Common myeloid progenitor, CD34-positive (primary cell): ENCODE measurements around the gene AEBP2.
"Not testable (repeated sequence)": the region's sequence is repeated elsewhere in the genome, so short reads cannot be mapped to it uniquely, and the experiment has no call there.

ENCODE experiments used
- CTCF ChIA-PET: fragments of 350-600 bp; sonication (Branson Sonifier 250); formaldehyde crosslinking; loops from one replicate; lab custom pipeline; 2021; ENCODE audit warnings: antibody characterized with exemption; lab: Charles Lee
- POLR2A ChIA-PET: fragments of 350-600 bp; sonication (Branson Sonifier 250); formaldehyde crosslinking; loops from one replicate; lab custom pipeline; 2021; ENCODE audit warnings: antibody characterized with exemption; lab: Charles Lee
- DNase-seq, 3 donors: peaks; one replicate each; pipeline versions ENCODE4 v3.0.0 to v3.0.0-alpha.2; 2013
- H3K27ac ChIP-seq, 2 experiments: 1 replicate in 1 of 2; 2 replicates in 1 of 2; pipeline ENCODE4 v1.7.0; 2013; ENCODE audit warnings: inconsistent platforms in 2 of 2, low read length in 2 of 2, mild to moderate bottlenecking in 2 of 2, low read depth in 1 of 2, moderate library complexity in 1 of 2; ENCODE audit not compliant: severe bottlenecking in 2 of 2, insufficient read depth in 1 of 2, poor library complexity in 1 of 2
- H3K27me3 ChIP-seq, 5 experiments: replicated peaks in 2 of 5; 1 replicate in 3 of 5; 2 replicates in 2 of 5; pipeline versions ENCODE4 v1.6.1 to v1.7.0; 2013; ENCODE audit warnings: low read length in 4 of 5, mild to moderate bottlenecking in 2 of 5, moderate library complexity in 2 of 5, inconsistent platforms in 1 of 5; ENCODE audit not compliant: insufficient read depth in 5 of 5, control insufficient read depth in 4 of 5
- H3K36me3 ChIP-seq, 4 experiments: 1 replicate in 2 of 4; 2 replicates in 2 of 4; pipeline versions ENCODE4 v1.6.1 to v1.7.0; 2013; ENCODE audit warnings: low read length in 3 of 4, control low read depth in 1 of 4, mild to moderate bottlenecking in 1 of 4; ENCODE audit not compliant: control insufficient read depth in 4 of 4, insufficient read depth in 4 of 4
- H3K4me1 ChIP-seq, 4 experiments: 1 replicate in 3 of 4; 2 replicates in 1 of 4; pipeline versions ENCODE4 v1.6.1 to v1.7.1; 2013; ENCODE audit warnings: low read length in 3 of 4, mild to moderate bottlenecking in 3 of 4, control low read depth in 1 of 4, inconsistent platforms in 1 of 4, moderate library complexity in 1 of 4; ENCODE audit not compliant: control insufficient read depth in 4 of 4, insufficient read depth in 4 of 4; ENCODE audit errors: control extremely low read depth in 1 of 4
- H3K4me3 ChIP-seq, 7 experiments: 1 replicate in 4 of 7; 2 replicates in 3 of 7; pipeline versions ENCODE4 v1.5.1 to v1.7.0; 2013; ENCODE audit warnings: mild to moderate bottlenecking in 7 of 7, low read length in 6 of 7, moderate library complexity in 6 of 7, inconsistent platforms in 2 of 7, low read depth in 2 of 7, control low read depth in 1 of 7; ENCODE audit not compliant: insufficient read depth in 4 of 7, control insufficient read depth in 1 of 7; ENCODE audit errors: extremely low read depth in 1 of 7
- H3K9me3 ChIP-seq, 5 experiments: 1 replicate in 4 of 5; 2 replicates in 1 of 5; pipeline versions ENCODE4 v1.6.1 to v1.7.1; 2013; ENCODE audit warnings: low read length in 4 of 5, mild to moderate bottlenecking in 2 of 5, inconsistent platforms in 1 of 5, low read depth in 1 of 5, moderate library complexity in 1 of 5; ENCODE audit not compliant: control insufficient read depth in 4 of 5, insufficient read depth in 2 of 5; ENCODE audit errors: control extremely low read depth in 1 of 5
- WGBS: methylation state at CpG from one replicate; pipeline ENCODE4 v1.1.5; 2013; ENCODE audit not compliant: insufficient coverage; 5-methylcytosine and 5-hydroxymethylcytosine counted together

The AEBP2 gene

GRCh38 chr12:19546027-19546426, 106.7 kb downstream of the AEBP2 start:
- Histone ChIP-seq H3K4me1 (peaks cover 0 to 14% (median 0%) of the 10 kb centered on the region in 4 experiments), H3K9me3 (no peaks in the 10 kb centered on the region), H3K4me3 (peak overlapping the region in 2 of 7 experiments; percentile 42 to 56), H3K27ac (no peak overlapping the region), H3K27me3 (no peaks in the 10 kb centered on the region), H3K36me3 (no peaks in the 10 kb centered on the region)
- CTCF ChIA-PET = no interaction called here
- DNase-seq = no peak
- WGBS = 96% methylated on average over 3 of the region's 4 CpGs
- POLR2A ChIA-PET = no interaction called here

DNA sequence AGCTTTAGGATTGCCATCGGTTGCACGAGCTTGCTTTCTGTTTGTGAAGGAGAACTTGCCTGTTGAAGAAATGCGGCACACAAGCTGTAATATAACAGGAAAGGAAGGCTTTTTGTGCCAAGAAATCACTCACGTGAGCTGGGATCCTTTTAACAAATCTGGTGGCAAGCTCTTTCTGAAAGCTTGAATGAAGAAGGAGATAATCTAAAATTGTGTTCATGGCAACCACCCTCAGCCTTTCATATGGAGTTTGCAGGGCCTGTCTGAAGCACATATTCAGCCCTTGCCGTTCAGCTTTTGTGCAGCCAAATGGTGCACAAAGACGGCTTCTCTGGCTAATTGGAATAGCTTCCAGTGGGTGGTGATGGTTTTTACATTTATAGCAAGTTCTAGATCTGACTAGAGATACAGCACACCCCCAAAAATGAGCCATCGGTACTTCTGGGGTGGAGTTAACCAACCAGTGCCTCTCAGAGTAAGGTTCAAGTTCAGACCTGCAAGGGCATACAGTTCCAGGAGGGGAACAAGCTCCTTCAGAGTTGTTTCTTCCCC, 107.4 kb downstream of the AEBP2 start:
- peak; percentile 3 to 52 (median 40) for DNase-seq
- Histone ChIP-seq H3K27ac (no peak overlapping the region), H3K36me3 (no peaks in the 10 kb centered on the region), H3K4me3 (peak overlapping the region in 2 of 7 experiments; percentile 42 to 56), H3K9me3 (no peaks in the 10 kb centered on the region), H3K4me1 (peaks cover 0 to 14% (median 0%) of the 10 kb centered on the region in 4 experiments), H3K27me3 (no peaks in the 10 kb centered on the region)
- WGBS = 9% methylated on average over 5 of the region's 7 CpGs
- POLR2A ChIA-PET = no interaction called here
- CTCF ChIA-PET = no interaction called here

DNA sequence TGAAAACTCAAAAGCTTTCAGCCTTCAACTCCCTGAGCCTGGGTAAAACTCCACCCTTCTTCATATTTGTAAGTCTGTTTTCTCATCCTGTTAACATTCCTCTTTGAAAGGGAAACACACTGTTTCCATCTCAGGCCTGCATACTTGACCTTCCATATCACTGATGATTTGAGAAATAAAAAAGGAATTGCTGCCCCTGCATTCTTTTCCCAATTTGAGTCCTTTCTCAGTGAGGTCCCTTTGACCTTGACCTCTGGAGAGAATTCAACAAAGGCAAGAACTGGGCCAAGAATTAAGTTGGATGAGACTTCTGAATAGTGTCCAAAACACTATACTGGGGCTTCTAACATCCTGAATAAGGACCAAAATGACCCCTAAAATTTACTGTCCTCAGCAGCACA, 108.0 kb downstream of the AEBP2 start:
- H3K27ac ChIP-seq = no peak overlapping the region
- H3K27me3 ChIP-seq = no peaks in the 10 kb centered on the region
- no peak for DNase-seq
- POLR2A ChIA-PET = no interaction called here
- no peaks in the 10 kb centered on the region for H3K9me3 ChIP-seq
- peaks cover 0 to 14% (median 0%) of the 10 kb centered on the region in 4 experiments for H3K4me1 ChIP-seq
- CTCF ChIA-PET = no interaction called here
- no peaks in the 10 kb centered on the region for H3K36me3 ChIP-seq
- H3K4me3 ChIP-seq = no peak overlapping the region

- DNase-seq = no peak
- no CpG with 5 or more reads among the region's 4 CpGs for WGBS
- no peaks in the 10 kb centered on the region for H3K27me3 ChIP-seq
- CTCF ChIA-PET = no interaction called here
- no peak overlapping the region for H3K4me3 ChIP-seq
- no peaks in the 10 kb centered on the region for H3K9me3 ChIP-seq
- no peaks in the 10 kb centered on the region for H3K36me3 ChIP-seq
- POLR2A ChIA-PET = no interaction called here
- peaks cover 0 to 16% (median 0%) of the 10 kb centered on the region in 4 experiments for H3K4me1 ChIP-seq
- H3K27ac ChIP-seq = no peak overlapping the region
Observed at GRCh38 chr12:19548834-19549233, 109.5 kb downstream of the AEBP2 start.

GRCh38 chr12:19550626-19551025, 111.3 kb downstream of the AEBP2 start:
- Histone ChIP-seq H3K27ac (no peak overlapping the region), H3K36me3 (no peaks in the 10 kb centered on the region), H3K4me3 (no peak overlapping the region), H3K4me1 (peaks cover 0 to 16% (median 0%) of the 10 kb centered on the region in 4 experiments), H3K9me3 (no peaks in the 10 kb centered on the region), H3K27me3 (no peaks in the 10 kb centered on the region)
- DNase-seq = no peak
- POLR2A ChIA-PET = no interaction called here
- 83% methylated on average over 3 of the region's 4 CpGs for whole genome bisulfite sequencing
- CTCF ChIA-PET = no interaction called here

DNA sequence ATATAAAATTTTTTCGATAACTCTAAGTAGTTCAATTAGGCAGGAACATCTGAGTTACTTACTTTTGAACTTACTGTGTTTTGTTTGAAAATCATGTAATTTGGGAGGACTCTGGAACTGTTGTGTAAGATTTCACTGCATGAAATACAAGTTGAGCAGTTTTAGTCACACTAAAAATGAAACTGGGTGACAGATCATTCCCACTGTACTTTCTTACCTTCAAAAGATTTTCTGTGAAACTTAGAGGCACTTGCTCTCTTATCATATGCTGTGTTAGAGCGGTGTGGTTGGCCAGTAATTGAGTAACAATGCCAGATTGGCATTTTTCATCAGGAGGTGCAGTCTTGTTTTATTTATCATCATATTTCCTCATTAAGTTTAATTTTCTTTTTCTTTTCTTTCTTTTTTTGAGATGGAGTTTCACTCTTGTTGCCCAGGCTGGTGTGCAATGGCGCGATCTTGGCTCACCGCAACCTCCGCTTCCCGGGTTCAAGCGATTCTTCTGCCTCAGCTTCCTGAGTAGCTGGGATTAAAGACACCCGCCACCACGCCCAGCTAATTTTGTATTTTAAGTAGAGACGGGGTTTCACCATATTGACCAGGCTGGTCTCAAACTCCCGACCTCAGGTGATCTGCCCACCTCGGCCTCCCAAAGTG, 113.3 kb downstream of the AEBP2 start:
- H3K9me3 ChIP-seq, H3K36me3 ChIP-seq, DNase-seq, H3K27me3 ChIP-seq, H3K4me1 ChIP-seq, POLR2A ChIA-PET, H3K4me3 ChIP-seq, H3K27ac ChIP-seq: not testable (repeated sequence)
- WGBS = 96% methylated on average over 11 of the region's 13 CpGs
- CTCF ChIA-PET = interaction anchor here (1.0 kb wide), 1 partner anchor 22 kb away, joined by 4 read pairs; no protein-coding TSS in a partner anchor

GRCh38 chr12:19553175-19553574, 113.9 kb downstream of the AEBP2 start:
- no CpG with 5 or more reads among the region's 2 CpGs for WGBS
- no peaks in the 10 kb centered on the region for H3K9me3 ChIP-seq
- ChIA-PET CTCF (interaction anchor here (1.4 kb wide), 1 partner anchor 13 kb away, joined by 4 read pairs; no protein-coding TSS in a partner anchor), POLR2A (no interaction called here)
- no peak for DNase-seq
- H3K4me1 ChIP-seq = peaks cover 0 to 1% (median 0%) of the 10 kb centered on the region in 4 experiments
- H3K4me3 ChIP-seq = no peak overlapping the region
- no peaks in the 10 kb centered on the region for H3K27me3 ChIP-seq
- H3K36me3 ChIP-seq = no peaks in the 10 kb centered on the region
- no peak overlapping the region for H3K27ac ChIP-seq
